Esophagus mucosa (tissue), 1 donor: Measurements from ENCODE around the gene TPO. TPM values are rescaled to one million over a fixed set of nuclear protein-coding genes. Genes with fewer than 3 reads are reported as not detected.

Experiments used
- ATAC-seq: fragments of 200-7000 bp; cut with Tn5 transposase; one replicate; pipeline ENCODE4 v1.9.1; 2020
- total RNA-seq: library from RNA; stranded (reverse); gene quantifications from one replicate; pipeline ENCODE4 v1.2.4, GENCODE V29; 2023
- donor health status: DM: yes; HTN: yes; CAD: no.

Gene TPO
- total RNA-seq, 1 donor from 2014 or later, result 1.2 TPM

GRCh38 chr2:1538663-1539062 is 125.4 kb downstream of the TPO start:
- peak; percentile 43 for ATAC-seq

- no peak for ATAC-seq
Observed at GRCh38 chr2:1539441-1539840, 126.2 kb downstream of the TPO start.

- ATAC-seq, result no peak
Observed at GRCh38 chr2:1539973-1540372, 126.7 kb downstream of the TPO start.

GRCh38 chr2:1540481-1540880 is 127.2 kb downstream of the TPO start:
- ATAC-seq, result no peak

- no peak for ATAC-seq
Observed at GRCh38 chr2:1541040-1541439, 127.8 kb downstream of the TPO start.

GRCh38 chr2:1541819-1542475 is 128.7 kb downstream of the TPO start:
- no peak for ATAC-seq

- ATAC-seq, result no peak
Observed at GRCh38 chr2:1542971-1543370, 129.7 kb downstream of the TPO start.

GRCh38 chr2:1543776-1544477 is 130.7 kb downstream of the TPO start:
- ATAC-seq, result no peak

GRCh38 chr2:1544478-1545069 is 131.3 kb downstream of the TPO start:
- peak; percentile 27 for ATAC-seq

- ATAC-seq, result peak; percentile 49
Observed at GRCh38 chr2:1546023-1546591, 132.8 kb downstream of the TPO start.

- ATAC-seq, result peak; percentile 6
Observed at GRCh38 chr2:1546901-1547300, 133.6 kb downstream of the TPO start.

- ATAC-seq, result no peak
Observed at GRCh38 chr2:1548910-1549673, 135.8 kb downstream of the TPO start.

- no peak for ATAC-seq
Observed at GRCh38 chr2:1550076-1550475, 136.8 kb downstream of the TPO start.

GRCh38 chr2:1550658-1551316 is 137.5 kb downstream of the TPO start:
- ATAC-seq, result peak; percentile 59

- ATAC-seq, result no peak
Observed at GRCh38 chr2:1551905-1552304, 138.6 kb downstream of the TPO start.

- no peak for ATAC-seq
Observed at GRCh38 chr2:1552611-1553010, 139.3 kb downstream of the TPO start.

- ATAC-seq, result peak; percentile 31
Observed at GRCh38 chr2:1553671-1554295, 140.5 kb downstream of the TPO start.

- no peak for ATAC-seq
Observed at GRCh38 chr2:1556286-1556685, 143.0 kb downstream of the TPO start.

- peak; percentile 45 for ATAC-seq
Observed at GRCh38 chr2:1556776-1557466, 143.7 kb downstream of the TPO start.

GRCh38 chr2:1557467-1557820 is 144.2 kb downstream of the TPO start:
- ATAC-seq, result peak; percentile 23

- no peak for ATAC-seq
Observed at GRCh38 chr2:1559589-1560175, 146.4 kb downstream of the TPO start.
